Nephron progenitor cell (in vitro differentiated cells): ENCODE results near the gene IFT57.

ENCODE experiments used
- DNase-seq: peaks from one replicate; pipeline ENCODE4 v3.0.0; 2021
- H3K27ac Mint-ChIP-seq: 2 replicates; pipeline ENCODE4 v1.8.0; 2021; ENCODE audit warnings: mild to moderate bottlenecking, moderate library complexity, mixed read lengths
- H3K27me3 Mint-ChIP-seq: 2 replicates; pipeline ENCODE4 v1.8.0; 2021; ENCODE audit warnings: mild to moderate bottlenecking, low read depth, mixed read lengths; ENCODE audit not compliant: poor library complexity
- H3K36me3 Mint-ChIP-seq: 2 replicates; pipeline ENCODE4 v1.8.0; 2021; ENCODE audit warnings: low read depth, mixed read lengths
- H3K4me1 Mint-ChIP-seq: 2 replicates; pipeline ENCODE4 v1.8.0; 2021; ENCODE audit warnings: mixed read lengths
- H3K4me3 Mint-ChIP-seq: 2 replicates; pipeline ENCODE4 v1.8.0; 2021; ENCODE audit warnings: mild to moderate bottlenecking, moderate library complexity, mixed read lengths
- H3K9me3 Mint-ChIP-seq: 2 replicates; pipeline ENCODE4 v1.8.0; 2021; ENCODE audit warnings: mild to moderate bottlenecking, moderate library complexity, mixed read lengths
- CTCF ChIP-seq: fragments of 200-600 bp; sonication (generic); IDR thresholded peaks from 2 replicates; pipeline ENCODE4 v1.5.0; 2021; ENCODE audit warnings: antibody characterized with exemption

IFT57 gene

GRCh38 chr3:108239082-108239481 is 16.9 kb upstream of the IFT57 start:
- no peak for DNase-seq
- no peaks in the 10 kb centered on the region for H3K36me3 Mint-ChIP-seq

GRCh38 chr3:108235290-108235689 is 13.1 kb upstream of the IFT57 start:
- H3K9me3 Mint-ChIP-seq: no peaks in the 10 kb centered on the region
- no peaks in the 10 kb centered on the region for H3K4me1 Mint-ChIP-seq
- no peaks in the 10 kb centered on the region for H3K36me3 Mint-ChIP-seq
- H3K4me3 Mint-ChIP-seq: no peak overlapping the region
- no peak for DNase-seq
- H3K27me3 Mint-ChIP-seq: no peaks in the 10 kb centered on the region
- no peak overlapping the region for H3K27ac Mint-ChIP-seq
- TF ChIP-seq CTCF: no peak

More at GRCh38 chr3:108239082-108239481, 16.9 kb upstream of the IFT57 start:
- peaks cover 10% of the 10 kb centered on the region for H3K4me1 Mint-ChIP-seq
- TF ChIP-seq CTCF: no peak
- no peak overlapping the region for H3K4me3 Mint-ChIP-seq
- H3K27ac Mint-ChIP-seq: no peak overlapping the region
- no peaks in the 10 kb centered on the region for H3K27me3 Mint-ChIP-seq
- peaks cover 2% of the 10 kb centered on the region for H3K9me3 Mint-ChIP-seq

GRCh38 chr3:108234387-108234957 is 12.2 kb upstream of the IFT57 start:
- no peak for TF ChIP-seq CTCF
- no peak for DNase-seq
- no peaks in the 10 kb centered on the region for H3K9me3 Mint-ChIP-seq
- H3K36me3 Mint-ChIP-seq: no peaks in the 10 kb centered on the region
- no peak overlapping the region for H3K4me3 Mint-ChIP-seq
- H3K27me3 Mint-ChIP-seq: no peaks in the 10 kb centered on the region
- no peaks in the 10 kb centered on the region for H3K4me1 Mint-ChIP-seq
- no peak overlapping the region for H3K27ac Mint-ChIP-seq

GRCh38 chr3:108228286-108228685 is 6.1 kb upstream of the IFT57 start:
- H3K4me1 Mint-ChIP-seq: peaks cover 24% of the 10 kb centered on the region
- no peaks in the 10 kb centered on the region for H3K36me3 Mint-ChIP-seq
- H3K9me3 Mint-ChIP-seq: no peaks in the 10 kb centered on the region
- H3K27ac Mint-ChIP-seq: no peak overlapping the region
- no peak overlapping the region for H3K4me3 Mint-ChIP-seq
- no peak for DNase-seq
- no peaks in the 10 kb centered on the region for H3K27me3 Mint-ChIP-seq
- TF ChIP-seq CTCF: no peak

GRCh38 chr3:108227131-108227530 is 4.9 kb upstream of the IFT57 start:
- peaks cover 35% of the 10 kb centered on the region for H3K4me1 Mint-ChIP-seq
- no peak for DNase-seq
- H3K36me3 Mint-ChIP-seq: no peaks in the 10 kb centered on the region
- no peak overlapping the region for H3K27ac Mint-ChIP-seq
- H3K9me3 Mint-ChIP-seq: no peaks in the 10 kb centered on the region
- H3K27me3 Mint-ChIP-seq: no peaks in the 10 kb centered on the region
- no peak for TF ChIP-seq CTCF
- H3K4me3 Mint-ChIP-seq: no peak overlapping the region

GRCh38 chr3:108225221-108225620 is 3.0 kb upstream of the IFT57 start:
- Mint-ChIP-seq H3K4me3 (no peak overlapping the region), H3K27me3 (no peaks in the 10 kb centered on the region), H3K4me1 (peaks cover 54% of the 10 kb centered on the region), H3K36me3 (no peaks in the 10 kb centered on the region), H3K27ac (no peak overlapping the region), H3K9me3 (no peaks in the 10 kb centered on the region)
- no peak for TF ChIP-seq CTCF
- DNase-seq: no peak
